Heart right ventricle (tissue), 16 donors: ENCODE results near the gene ARL15. TPM values are rescaled to one million over a fixed set of nuclear protein-coding genes. Genes with fewer than 3 reads are reported as not detected.
A peak's percentile ranks its signal among the peaks of the same experiment; 100 is the strongest.
"Not testable (repeated sequence)": the region's sequence is repeated elsewhere in the genome, so short reads cannot be mapped to it uniquely, and the experiment has no call there.

ENCODE experiments used
- ATAC-seq, 8 donors: fragments of 200-7000 bp; cut with Tn5 transposase; one replicate each; pipeline ENCODE4 v1.9.1; 2020; ENCODE audit warnings: mild to moderate bottlenecking in 8 of 8, moderate library complexity in 8 of 8, moderate number of reproducible peaks in 1 of 8
- DNase-seq, 2 donors: peaks; one replicate each; pipeline ENCODE4 v3.0.0-alpha.2; 2020
- H3K27ac ChIP-seq, 10 donors: fragments of 200-600 bp; sonication (generic) in 2 of 10; one replicate each; pipeline versions ENCODE4 v1.5.0 to v1.8.0; 2020 to 2022; ENCODE audit warnings: mild to moderate bottlenecking in 3 of 10
- H3K27me3 ChIP-seq, 7 donors: fragments of 200-600 bp; one replicate each; pipeline ENCODE4 v1.8.0; 2021 to 2022; ENCODE audit warnings: mild to moderate bottlenecking in 2 of 7
- H3K36me3 ChIP-seq, 9 donors: fragments of 200-600 bp; sonication (generic) in 1 of 9; one replicate each; pipeline versions ENCODE4 v1.5.0 to v1.8.0; 2020 to 2022; ENCODE audit warnings: mild to moderate bottlenecking in 2 of 9
- H3K4me1 ChIP-seq, 9 donors: fragments of 200-600 bp; sonication (generic) in 1 of 9; one replicate each; pipeline versions ENCODE4 v1.5.0 to v1.8.0; 2020 to 2022; ENCODE audit warnings: mild to moderate bottlenecking in 4 of 9
- H3K4me3 ChIP-seq, 10 donors: fragments of 200-600 bp; sonication (generic) in 2 of 10; one replicate each; pipeline versions ENCODE4 v1.5.0 to v1.8.0; 2020 to 2022; ENCODE audit warnings: mild to moderate bottlenecking in 7 of 10, moderate library complexity in 2 of 10
- H3K9me3 ChIP-seq, 11 donors: fragments of 200-600 bp in 10 of 11; sonication (generic) in 2 of 11; one replicate each; pipeline versions ENCODE4 v1.5.0 to v1.8.0; 2013 to 2022; ENCODE audit warnings: mild to moderate bottlenecking in 2 of 11, control low read depth in 1 of 11, moderate library complexity in 1 of 11
- CTCF ChIP-seq, 9 donors: fragments of 200-600 bp; sonication (generic) in 2 of 9; IDR thresholded peaks; one replicate each; pipeline versions ENCODE4 v1.5.0 to v1.8.0; 2021 to 2022; ENCODE audit warnings: antibody characterized with exemption in 9 of 9, mild to moderate bottlenecking in 5 of 9, moderate library complexity in 1 of 9
- WGBS, 2 donors: extraction: QIAGEN DNeasy Blood & Tissue Kit; methylation state at CpG; one replicate each; pipeline ENCODE4 v1.1.7; 2013; ENCODE audit warnings: inconsistent platforms in 1 of 2; 5-methylcytosine and 5-hydroxymethylcytosine counted together
- intact Hi-C, 10 donors: fragments of 100-400 bp; cut with DNase I; formaldehyde crosslinking; loops; one replicate each; pipeline versions ENCODE4 v1.11.1 to v1.14.2; 2022
- long read RNA-seq, 3 donors: library from polyadenylated mRNA; unstranded; transcript quantifications; one replicate each; pipeline ENCODE4 v2.0.0, GENCODE V29; 2020 to 2021
- polyA plus RNA-seq, 2 donors: library from polyadenylated mRNA; stranded (reverse); fragments of 200-250 nt; gene quantifications; one replicate each; pipeline ENCODE4 v1.2.3, GENCODE V29; 2013
- total RNA-seq, 10 donors: library from RNA; stranded (reverse); fragmentation: NEBNext Ultra II Directional in 3 of 10; extraction: Animal tissue kit (Norgen Biotek cat#: 25700) in 3 of 10; gene quantifications; one replicate each; pipeline versions ENCODE4 v1.2.1 to v1.2.4, GENCODE V29; 2021 to 2023
- donor health status: Arrhythmogenic right ventricular cardiomyopathy.
- donor health status: ischemic (EF 13 %, LVEDD 7.1; RV severe dilation, severe dysfunction).
- donor health status: healthy with polysubstance abuse.
- donor health status: DM: no; HTN: yes; CAD: no.
- donor health status: DM: no; HTN: no; CAD: no.
- donor health status: ischemic (EF 25% LVEDD 6.9; RV normal size, moderate dysfunction).
- donor health status: ischemic (EF 25% LVEDD 5.7; RV mildly dilated, moderate dysfunction).
- donor health status: healthy.
- donor health status: DM: yes; HTN: yes; CAD: no.
- donor health status: Ischemic cardiomyopathy.
- donor health status: ischemic (EF 35%, LVEDD 5.7; RV mildly dilated, moderate dysfunction).
- donor health status: nonischemic (EF 11% LVEDD 7.7; RV severe dilation, severe dysfunction).
- donor health status: DM: yes; HTN: yes; CAD: no.
- donor health status: PGD.
- donor health status: ischemic (EF 29% LVEDD 5.4; RV normal size, mild dysfunction).
- donor health status: nonischemic (EF 23%, LVEDD 6.1; RV moderate dilation, normal function).

The ARL15 gene
- 10 to 100 TPM; 22.6 to 31.8 (median 28.7) TPM for total RNA-seq
- 10 to 100 TPM in 1 of 2 donors, 1 to 10 TPM in 1; 7.8 to 12.0 TPM for polyA plus RNA-seq
- long read RNA-seq, donor 1, partial matches to known transcripts = 0 of 4 reads
- long read RNA-seq, donor 1, other reads (novel, unspliced or antisense) = 1 of 4 reads
- long read RNA-seq, donor 2, partial matches to known transcripts = 0 of 8 reads
- long read RNA-seq, donor 2, other reads (novel, unspliced or antisense) = 5 of 8 reads
- long read RNA-seq, donor 3, transcript ARL15-202 (5 exons, 2,486 nt) = major isoform, 8 of 22 reads
- long read RNA-seq, donor 3, partial matches to known transcripts = 8 of 22 reads
- long read RNA-seq, donor 3, other reads (novel, unspliced or antisense) = 6 of 22 reads

- Histone ChIP-seq H3K36me3 (no peaks in the 10 kb centered on the region), H3K4me3 (peak within 1 kb of the TSS; percentile 73 to 96 (median 87)), H3K4me1 (peaks cover 0 to 34% (median 25%) of the 10 kb centered on the region in 9 donors), H3K9me3 (no peaks in the 10 kb centered on the region), H3K27ac (peak within 1 kb of the TSS; percentile 75 to 95 (median 90)), H3K27me3 (no peaks in the 10 kb centered on the region)
- no peak for TF ChIP-seq CTCF (IDR thresholded peaks at IDR 0.05)
- intact Hi-C loops = loop anchor here in 9 of 10 donors (1.0 to 10.0 kb wide), 11 partner anchors 53 to 182 kb away; no protein-coding TSS in a partner anchor
- ATAC-seq (peak; percentile 97 to 99 (median 98)), DNase-seq (peak; percentile 98 to 99)
- 0% methylated on average over 50 of the region's 50 CpGs for WGBS, 2 donors
These were observed at the start of gene ARL15 for GRCh38 chr5:54310433-54311175. Gene ARL15, minus strand, starts transcription at chr5:54310573.

- no peak for TF ChIP-seq CTCF (IDR thresholded peaks at IDR 0.05)
- WGBS, 2 donors = 25 to 32% methylated on average over 5 of the region's 5 CpGs
- H3K27ac ChIP-seq = no peak overlapping the region
- H3K4me3 ChIP-seq = no peak overlapping the region
- DNase-seq (no peak), ATAC-seq (peak in 5 of 8 donors; percentile 17 to 60 (median 31))
- intact Hi-C loops = loop anchor here in 1 of 10 donors (10.0 kb wide), 1 partner anchor 55 kb away; no protein-coding TSS in a partner anchor
- H3K27me3 ChIP-seq = no peaks in the 10 kb centered on the region
- peaks cover 0 to 36% (median 16%) of the 10 kb centered on the region in 9 donors for H3K4me1 ChIP-seq
- H3K36me3 ChIP-seq = no peaks in the 10 kb centered on the region
- H3K9me3 ChIP-seq = peaks cover 0 to 6% (median 0%) of the 10 kb centered on the region in 11 donors
These were observed 49.7 kb upstream of the ARL15 start for GRCh38 chr5:54360089-54360488.

GRCh38 chr5:54357408-54358058 is 47.2 kb upstream of the ARL15 start:
- H3K4me1 ChIP-seq = peaks cover 0 to 36% (median 16%) of the 10 kb centered on the region in 9 donors
- H3K9me3 ChIP-seq = peaks cover 0 to 30% (median 9%) of the 10 kb centered on the region in 11 donors
- intact Hi-C loops = no loop called here
- H3K36me3 ChIP-seq = no peaks in the 10 kb centered on the region
- TF ChIP-seq CTCF (IDR thresholded peaks at IDR 0.05) = no peak
- H3K27ac ChIP-seq = peak overlapping the region in 1 of 10 donors; percentile 5
- WGBS, 2 donors = 17 to 18% methylated on average over 4 of the region's 4 CpGs
- H3K27me3 ChIP-seq = no peaks in the 10 kb centered on the region
- DNase-seq (no peak), ATAC-seq (peak in 5 of 8 donors; percentile 69 to 87 (median 73))
- H3K4me3 ChIP-seq = no peak overlapping the region

- H3K27me3 ChIP-seq, H3K27ac ChIP-seq, DNase-seq, intact Hi-C loops, H3K4me3 ChIP-seq, H3K36me3 ChIP-seq, ATAC-seq, H3K4me1 ChIP-seq: not testable (repeated sequence)
- H3K9me3 ChIP-seq = peaks cover 0 to 32% (median 9%) of the 10 kb centered on the region in 11 donors
These were observed 43.7 kb upstream of the ARL15 start for GRCh38 chr5:54353933-54354564.

- H3K36me3 ChIP-seq, H3K27me3 ChIP-seq, DNase-seq, ATAC-seq, H3K27ac ChIP-seq, intact Hi-C loops, H3K4me3 ChIP-seq, H3K4me1 ChIP-seq: not testable (repeated sequence)
- WGBS, 2 donors = 0 to 36% methylated on average over 1 of the region's 1 CpG
- H3K9me3 ChIP-seq = peaks cover 0 to 34% (median 9%) of the 10 kb centered on the region in 11 donors
These were observed 42.2 kb upstream of the ARL15 start for GRCh38 chr5:54352580-54352979.
